MM.1S (cell line): ENCODE measurements around the gene SFI1.

Experiments
- DNase-seq: peaks from one replicate; pipeline ENCODE4 v3.0.0-alpha.2; 2015
- H2AFZ ChIP-seq: fragments of 300-600 bp; sonication (generic); 2 replicates; pipeline ENCODE4 v1.6.0; 2016; ENCODE audit warnings: antibody characterized with exemption, low read length
- H3F3A ChIP-seq: fragments of 300-600 bp; sonication (generic); 2 replicates; pipeline ENCODE4 v1.6.1; 2016; ENCODE audit warnings: mild to moderate bottlenecking, antibody characterized with exemption, low read length, moderate library complexity, mixed read lengths; ENCODE audit not compliant: insufficient read depth
- H3K27ac ChIP-seq: fragments of 300-600 bp; sonication (generic); 2 replicates; pipeline ENCODE4 v1.5.1; 2016; ENCODE audit warnings: mild to moderate bottlenecking, low read length
- H3K27me3 ChIP-seq: fragments of 300-600 bp; sonication (generic); replicated peaks from 2 replicates; pipeline ENCODE4 v1.6.0; 2016; ENCODE audit warnings: low read length; ENCODE audit not compliant: insufficient read depth
- H3K36me3 ChIP-seq: fragments of 300-600 bp; sonication (generic); replicated peaks from 2 replicates; pipeline ENCODE4 v1.6.1; 2016; ENCODE audit warnings: mild to moderate bottlenecking, low read length, mixed read lengths; ENCODE audit not compliant: insufficient read depth
- H3K4me1 ChIP-seq: fragments of 300-600 bp; sonication (generic); 2 replicates; pipeline ENCODE4 v1.6.1; 2016; ENCODE audit warnings: low read length, mixed read lengths
- H3K4me2 ChIP-seq: fragments of 300-600 bp; sonication (generic); 2 replicates; pipeline ENCODE4 v1.6.0; 2016; ENCODE audit warnings: low read depth, low read length
- H3K4me3 ChIP-seq: fragments of 300-600 bp; sonication (generic); 2 replicates; pipeline ENCODE4 v1.5.1; 2016; ENCODE audit warnings: low read length, mixed read lengths
- H3K79me2 ChIP-seq: fragments of 300-600 bp; sonication (generic); 2 replicates; pipeline ENCODE4 v1.6.1; 2016; ENCODE audit warnings: mixed run types, low read length, mixed read lengths
- H3K9ac ChIP-seq: fragments of 300-600 bp; sonication (generic); 2 replicates; pipeline ENCODE4 v1.6.1; 2016; ENCODE audit warnings: low read length, mixed read lengths
- H3K9me2 ChIP-seq: fragments of 300-600 bp; sonication (generic); replicated peaks from 2 replicates; pipeline ENCODE4 v1.6.1; 2016; ENCODE audit warnings: mild to moderate bottlenecking, low read length, mixed read lengths; ENCODE audit not compliant: insufficient read depth
- H3K9me3 ChIP-seq: fragments of 300-600 bp; sonication (generic); replicated peaks from 2 replicates; pipeline ENCODE4 v1.6.1; 2016; ENCODE audit warnings: mild to moderate bottlenecking, low read length, mixed read lengths; ENCODE audit not compliant: insufficient read depth
- H4K20me1 ChIP-seq: fragments of 300-600 bp; sonication (generic); 2 replicates; pipeline ENCODE4 v1.6.1; 2016; ENCODE audit warnings: mild to moderate bottlenecking, low read length, moderate library complexity, mixed read lengths; ENCODE audit not compliant: insufficient read depth
- EZH2 ChIP-seq: fragments of 300-600 bp; sonication (generic); optimal IDR thresholded peaks from 2 replicates; pipeline ENCODE3; 2017; ENCODE audit warnings: low read depth, mild to moderate bottlenecking, antibody characterized with exemption, low read length, mixed read lengths
- EZH2phosphoT487 ChIP-seq: fragments of 300-600 bp; sonication (generic); IDR thresholded peaks from 2 replicates; pipeline ENCODE4 v1.6.1; 2018; ENCODE audit warnings: antibody characterized with exemption, low read length
- TF ChIP-seq, protein P1 (sequence below): fragments of 300-600 bp; sonication (generic); IDR thresholded peaks from 2 replicates; pipeline ENCODE4 v1.5.1; 2016; ENCODE audit warnings: antibody characterized with exemption, low read length, mixed read lengths

Gene SFI1

GRCh38 chr22:31584804-31585160 lies 88.4 kb downstream of the SFI1 start:
- H3K9ac ChIP-seq: peak overlapping the region; percentile 11; the same call in 1 of the 2 replicates
- no peaks in the 10 kb centered on the region for H3K9me2 ChIP-seq
- H3K4me3 ChIP-seq: 0 out of 2 replicates have a peak overlapping the region, but pooled peaks have one; percentile 17

DNA sequence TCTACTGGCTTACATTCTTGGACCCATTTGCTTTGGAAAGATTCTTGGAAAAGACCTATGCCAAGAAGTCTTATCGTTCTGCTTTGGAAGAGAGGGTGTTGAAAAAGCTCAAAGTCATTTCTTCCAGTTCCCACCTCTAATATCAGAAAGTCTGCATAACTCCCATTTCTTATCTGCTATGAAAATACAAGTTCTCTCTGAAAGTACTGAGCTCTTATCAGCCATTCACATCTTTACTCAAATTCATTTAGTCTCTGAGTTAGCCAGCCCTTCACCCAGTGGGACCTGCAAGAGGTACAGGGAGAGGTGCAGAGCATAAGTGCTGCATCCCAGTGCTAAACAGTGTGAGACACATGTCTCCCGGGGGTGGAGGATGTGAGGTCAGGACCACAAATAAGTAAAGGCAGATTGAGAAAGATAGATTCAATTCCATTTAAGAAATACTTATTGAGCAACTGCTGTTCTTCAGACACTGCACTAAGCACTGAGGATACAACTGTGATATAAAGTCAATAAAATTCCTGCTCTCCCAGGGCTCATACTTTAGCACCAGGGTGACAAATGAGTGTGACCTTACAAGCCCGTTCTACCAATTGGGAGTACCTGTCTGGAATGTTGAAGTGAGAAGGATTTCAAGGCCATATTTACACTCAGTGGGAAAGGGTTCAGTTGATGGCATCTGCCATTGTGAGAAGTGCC lies 89.0 kb downstream of the SFI1 start:
- H3K27me3 ChIP-seq: no peaks in the 10 kb centered on the region
- TF ChIP-seq EZH2phosphoT487 (no peak), EZH2 (no peak)
- TF ChIP-seq, protein P1, sequence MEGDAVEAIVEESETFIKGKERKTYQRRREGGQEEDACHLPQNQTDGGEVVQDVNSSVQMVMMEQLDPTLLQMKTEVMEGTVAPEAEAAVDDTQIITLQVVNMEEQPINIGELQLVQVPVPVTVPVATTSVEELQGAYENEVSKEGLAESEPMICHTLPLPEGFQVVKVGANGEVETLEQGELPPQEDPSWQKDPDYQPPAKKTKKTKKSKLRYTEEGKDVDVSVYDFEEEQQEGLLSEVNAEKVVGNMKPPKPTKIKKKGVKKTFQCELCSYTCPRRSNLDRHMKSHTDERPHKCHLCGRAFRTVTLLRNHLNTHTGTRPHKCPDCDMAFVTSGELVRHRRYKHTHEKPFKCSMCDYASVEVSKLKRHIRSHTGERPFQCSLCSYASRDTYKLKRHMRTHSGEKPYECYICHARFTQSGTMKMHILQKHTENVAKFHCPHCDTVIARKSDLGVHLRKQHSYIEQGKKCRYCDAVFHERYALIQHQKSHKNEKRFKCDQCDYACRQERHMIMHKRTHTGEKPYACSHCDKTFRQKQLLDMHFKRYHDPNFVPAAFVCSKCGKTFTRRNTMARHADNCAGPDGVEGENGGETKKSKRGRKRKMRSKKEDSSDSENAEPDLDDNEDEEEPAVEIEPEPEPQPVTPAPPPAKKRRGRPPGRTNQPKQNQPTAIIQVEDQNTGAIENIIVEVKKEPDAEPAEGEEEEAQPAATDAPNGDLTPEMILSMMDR: no peak
- no peaks in the 10 kb centered on the region for H4K20me1 ChIP-seq
- H3K4me1 ChIP-seq: peaks cover 35% of the 10 kb centered on the region
- H3K27ac ChIP-seq: peak overlapping the region; percentile 71; the same call in 1 of the 2 replicates
- no peaks in the 10 kb centered on the region for H3K9me3 ChIP-seq
- peak overlapping the region; percentile 11; the same call in 1 of the 2 replicates for H3K9ac ChIP-seq
- H3K36me3 ChIP-seq: 0 out of 2 replicates have a peak, but pooled peaks cover 3% of the 10 kb centered on the region
- H3K9me2 ChIP-seq: no peaks in the 10 kb centered on the region
- H2AFZ ChIP-seq: no peak overlapping the region
- no peak for DNase-seq
- H3K4me3 ChIP-seq: 0 out of 2 replicates have a peak overlapping the region, but pooled peaks have one; percentile 15
- peaks cover 16% of the 10 kb centered on the region for H3F3A ChIP-seq
- H3K79me2 ChIP-seq: no peaks in the 10 kb centered on the region
- peak overlapping the region; percentile 58 for H3K4me2 ChIP-seq

More at GRCh38 chr22:31584804-31585160, 88.4 kb downstream of the SFI1 start:
- Histone ChIP-seq H3K4me1 (peaks cover 35% of the 10 kb centered on the region), H3K27me3 (no peaks in the 10 kb centered on the region), H2AFZ (no peak overlapping the region), H3K79me2 (no peaks in the 10 kb centered on the region), H3F3A (peaks cover 16% of the 10 kb centered on the region), H3K4me2 (peak overlapping the region; percentile 58), H4K20me1 (no peaks in the 10 kb centered on the region), H3K27ac (peak overlapping the region; percentile 71; the same call in 1 of the 2 replicates), H3K36me3 (0 out of 2 replicates have a peak, but pooled peaks cover 3% of the 10 kb centered on the region), H3K9me3 (no peaks in the 10 kb centered on the region)
- TF ChIP-seq, protein P1: no peak
- TF ChIP-seq EZH2phosphoT487 (no peak), EZH2 (no peak)
- peak; percentile 65 for DNase-seq

- Histone ChIP-seq H3K27ac (peak overlapping the region; percentile 71; the same call in 1 of the 2 replicates), H3K9me2 (no peaks in the 10 kb centered on the region), H4K20me1 (no peaks in the 10 kb centered on the region), H3K9me3 (no peaks in the 10 kb centered on the region), H3K4me3 (no peak overlapping the region), H3K27me3 (no peaks in the 10 kb centered on the region), H3K79me2 (no peaks in the 10 kb centered on the region), H3K9ac (no peak overlapping the region), H2AFZ (no peak overlapping the region), H3K4me2 (0 out of 2 replicates have a peak overlapping the region, but pooled peaks have one; percentile 58), H3F3A (peaks cover 16% of the 10 kb centered on the region), H3K36me3 (0 out of 2 replicates have a peak, but pooled peaks cover 3% of the 10 kb centered on the region), H3K4me1 (peaks cover 35% of the 10 kb centered on the region)
- no peak for TF ChIP-seq EZH2
- TF ChIP-seq, protein P1: no peak
- no peak for TF ChIP-seq EZH2phosphoT487
- no peak for DNase-seq
Measured at GRCh38 chr22:31586137-31586920, 90.0 kb downstream of the SFI1 start.
